HepG2 (cell line): Measurements from ENCODE around the gene BASP1. TPM values are rescaled to one million over a fixed set of nuclear protein-coding genes. Genes with fewer than 3 reads are reported as not detected.

Source experiments
- ATAC-seq: fragments of 200-7000 bp; cut with Tn5 transposase; 3 replicates; pipeline ENCODE4 v1.9.1; 2020; ENCODE audit warnings: mild to moderate bottlenecking, moderate library complexity
- BruUV-seq: library from RNA; stranded (reverse); fragments of 400-500 nt; replicated peaks from 2 replicates; lab custom pipeline; 2021; lab: Mats Ljungman, UMichigan
- CTCF ChIA-PET: fragments of 300-600 bp; formaldehyde crosslinking; extraction: SDS; loops from one replicate; lab custom pipeline; 2021; ENCODE audit warnings: low total read pairs, inconsistent platforms, low intra/inter-chr PET ratio; lab: Yijun Ruan, JAX
- POLR2A ChIA-PET: fragments of 350-600 bp; sonication (Branson Sonifier 250); formaldehyde crosslinking; loops from one replicate; lab custom pipeline; 2020; ENCODE audit warnings: antibody characterized with exemption, inconsistent platforms; lab: Yijun Ruan, JAX
- DNase-seq: peaks from one replicate; pipeline ENCODE4 v3.0.0-alpha.2; 2015; ENCODE audit warnings: low spot score
- FAIRE-seq: peaks from 3 replicates; lab custom pipeline; 2011; peaks lifted over from hg19 to GRCh38; lab: Jason Lieb, UNC
- H2AFZ ChIP-seq: one replicate; pipeline ENCODE4 v1.6.1; 2011; ENCODE audit warnings: low read length, inconsistent platforms
- H3K27ac ChIP-seq: fragments of 300-600 bp; 3 replicates; pipeline ENCODE4 v1.8.0; 2011; ENCODE audit warnings: mixed run types, mild to moderate bottlenecking, mixed read lengths, low read length, inconsistent platforms; ENCODE audit not compliant: insufficient read depth; ENCODE audit errors: extremely low read length
- H3K27me3 ChIP-seq, 2 experiments: fragments of 200-600 bp in 1 of 2; 2 replicates in 1 of 2; 3 replicates in 1 of 2; pipeline versions ENCODE4 v1.6.0 to v1.8.0; 2011; ENCODE audit warnings: low read length in 2 of 2, mild to moderate bottlenecking in 2 of 2, moderate library complexity in 2 of 2, inconsistent platforms in 1 of 2; ENCODE audit not compliant: insufficient read depth in 2 of 2, control insufficient read depth in 1 of 2
- H3K36me3 ChIP-seq, 2 experiments: fragments of 200-600 bp in 1 of 2; replicated peaks in 1 of 2; 2 replicates in 1 of 2; 3 replicates in 1 of 2; pipeline versions ENCODE4 v1.5.1 to v1.8.0; 2011; ENCODE audit warnings: low read length in 2 of 2, inconsistent platforms in 1 of 2; ENCODE audit not compliant: insufficient read depth in 2 of 2, control insufficient read depth in 1 of 2
- H3K4me1 ChIP-seq: 2 replicates; pipeline ENCODE4 v1.5.1; 2012; ENCODE audit warnings: low read length, inconsistent platforms; ENCODE audit not compliant: insufficient read depth
- H3K4me2 ChIP-seq: 2 replicates; pipeline ENCODE4 v1.6.0; 2011; ENCODE audit warnings: low read depth, low read length, inconsistent platforms
- H3K4me3 ChIP-seq, 3 experiments: fragments of 200-600 bp in 1 of 3; sonication (generic), shearing (Covaris generic) in 1 of 3; replicated peaks in 1 of 3; 2 replicates each; pipeline ENCODE4 v1.5.1; 2011 to 2016; ENCODE audit warnings: low read length in 3 of 3, inconsistent platforms in 2 of 3, low read depth in 2 of 3, mild to moderate bottlenecking in 2 of 3, control low read depth in 1 of 3, mixed read lengths in 1 of 3; ENCODE audit not compliant: insufficient read depth in 1 of 3
- H3K79me2 ChIP-seq: one replicate; pipeline ENCODE4 v1.6.1; 2011; ENCODE audit warnings: low read length, inconsistent platforms; ENCODE audit not compliant: insufficient read depth
- H3K9ac ChIP-seq: 2 replicates; pipeline ENCODE4 v1.6.0; 2011; ENCODE audit warnings: mild to moderate bottlenecking, low read depth, low read length, inconsistent platforms; ENCODE audit not compliant: insufficient read depth
- H3K9me3 ChIP-seq: 2 replicates; pipeline ENCODE4 v1.5.1; 2012; ENCODE audit warnings: mild to moderate bottlenecking, low read length
- H4K20me1 ChIP-seq: 2 replicates; pipeline ENCODE4 v1.6.0; 2011; ENCODE audit warnings: inconsistent platforms, mild to moderate bottlenecking, low read length, moderate library complexity; ENCODE audit not compliant: insufficient read depth
- ATAD3A ChIP-seq: sonication (generic); formaldehyde crosslinking; IDR thresholded peaks from 2 replicates; pipeline ENCODE4 v1.4.0; 2020; ENCODE audit warnings: missing genetic modification reagents
- ELF4 ChIP-seq: sonication (generic); formaldehyde crosslinking; IDR thresholded peaks from 2 replicates; pipeline ENCODE4 v1.5.0; 2020; ENCODE audit warnings: missing genetic modification reagents, mild to moderate bottlenecking, moderate library complexity, borderline replicate concordance
- GATAD1 ChIP-seq: IDR thresholded peaks from 2 replicates; pipeline ENCODE4 v1.6.1; 2016; ENCODE audit warnings: missing genetic modification reagents, missing compliant biosample characterization
- NFIC ChIP-seq: IDR thresholded peaks from 2 replicates; pipeline ENCODE4 v1.6.1; 2012; ENCODE audit warnings: mild to moderate bottlenecking, low read length, inconsistent platforms
- PPARG ChIP-seq: conservative IDR thresholded peaks from 2 replicates; pipeline ENCODE4 v1.6.1; 2016; ENCODE audit warnings: missing biosample characterization, missing genetic modification reagents
- REPIN1 ChIP-seq: sonication (generic); formaldehyde crosslinking; IDR thresholded peaks from 2 replicates; pipeline ENCODE4 v1.8.0; 2022; ENCODE audit warnings: missing genetic modification reagents, low read depth, mild to moderate bottlenecking, borderline replicate concordance
- SNAPC2 ChIP-seq: sonication (generic); formaldehyde crosslinking; IDR thresholded peaks from 2 replicates; pipeline ENCODE4 v1.8.1; 2022; ENCODE audit warnings: mild to moderate bottlenecking, missing genetic modification reagents
- XRCC5 ChIP-seq: fragments of 200-400 bp; formaldehyde crosslinking; optimal IDR thresholded peaks from 2 replicates; pipeline ENCODE3; 2017; ENCODE audit warnings: mild to moderate bottlenecking, low read length
- ZFP41 ChIP-seq: sonication (generic); formaldehyde crosslinking; IDR thresholded peaks from 2 replicates; pipeline ENCODE4 v1.4.0; 2020; ENCODE audit warnings: mild to moderate bottlenecking, missing genetic modification reagents, borderline replicate concordance
- ZNF350 ChIP-seq: sonication (generic); formaldehyde crosslinking; IDR thresholded peaks from 2 replicates; pipeline ENCODE4 v1.4.0; 2020; ENCODE audit warnings: mild to moderate bottlenecking, low read depth, missing genetic modification reagents, borderline replicate concordance
- WGBS: methylation state at CpG from one replicate; pipeline ENCODE4 v1.1.6; 2017; ENCODE audit warnings: low lambda C conversion rate; 5-methylcytosine and 5-hydroxymethylcytosine counted together
- in situ Hi-C: cut with HindIII; loops from 2 replicates; pipeline ENCODE4 v1.10.0; 2017; ENCODE audit warnings: low pct_unique_long_range_greater_than_20kb; ENCODE audit not compliant: extremely low pct_ligation_motif_present
- intact Hi-C: fragments of 100-400 bp; cut with micrococcal nuclease; formaldehyde crosslinking; loops from one replicate; pipeline ENCODE4 v1.10.0; 2022; ENCODE audit not compliant: unreplicated experiment
- polyA plus RNA-seq, 8 experiments: library from polyadenylated mRNA; depleted of rRNA in 3 of 8; stranded (reverse) in 7 of 8; unstranded in 1 of 8; fragments of >200 nt; fragmentation: Illumina TruSeq in 4 of 8; extraction: Trizol in 4 of 8; gene quantifications; 2 replicates each; pipeline versions ENCODE4 v1.2.1 to v1.2.3, GENCODE V29; 2011 to 2016; ENCODE audit warnings: low read depth in 4 of 8, missing spikeins in 1 of 8, mixed read lengths in 1 of 8; ENCODE audit not compliant: insufficient read depth in 1 of 8
- total RNA-seq, 5 experiments: library from RNA; depleted of rRNA; stranded (reverse); fragments of >200 nt; fragmentation: Illumina TruSeq; extraction: Trizol; gene quantifications; 2 replicates each; pipeline ENCODE4 v1.2.3, GENCODE V29; 2016; ENCODE audit warnings: low read depth in 1 of 5
- TF ChIP-seq, protein P1 (sequence below): sonication (generic); formaldehyde crosslinking; IDR thresholded peaks from 2 replicates; pipeline ENCODE4 v1.5.0; 2020; ENCODE audit warnings: missing genetic modification reagents
- TF ChIP-seq, protein P2 (sequence below): sonication (generic); formaldehyde crosslinking; IDR thresholded peaks from 2 replicates; pipeline ENCODE4 v1.4.0; 2020; ENCODE audit warnings: missing genetic modification reagents, borderline replicate concordance
- TF ChIP-seq, protein P3 (sequence below): sonication (generic); formaldehyde crosslinking; IDR thresholded peaks from 2 replicates; pipeline ENCODE4 v1.5.1; 2020; ENCODE audit warnings: missing genetic modification reagents, mild to moderate bottlenecking, borderline replicate concordance

The BASP1 gene
- total and polyA plus RNA-seq, 2 of the 13 experiments (the other 11 are each of a cell fraction or from before 2014, with no cell fraction given) = 0.04 TPM; not detected in 1

DNA sequence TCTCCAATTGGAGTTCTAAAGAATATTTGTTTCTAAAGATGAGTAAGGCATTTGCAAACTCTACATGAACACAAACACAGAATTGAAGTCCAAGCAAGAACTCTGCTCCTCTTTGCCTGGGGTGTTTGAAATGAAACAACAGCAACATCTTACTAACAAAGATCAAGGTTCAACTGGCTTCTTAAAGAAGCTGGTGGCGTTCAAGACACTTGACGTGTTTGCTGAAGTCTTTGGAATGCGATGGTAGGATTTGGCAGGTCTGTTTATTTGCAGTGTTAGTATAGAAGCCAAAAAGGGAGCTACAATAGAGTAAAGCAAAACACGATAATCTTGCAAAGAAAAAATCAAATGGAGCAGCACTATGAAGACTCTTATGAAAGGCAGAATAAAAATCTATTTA, 94.9 kb downstream of the BASP1 start (continued):
- TF ChIP-seq, protein P1, sequence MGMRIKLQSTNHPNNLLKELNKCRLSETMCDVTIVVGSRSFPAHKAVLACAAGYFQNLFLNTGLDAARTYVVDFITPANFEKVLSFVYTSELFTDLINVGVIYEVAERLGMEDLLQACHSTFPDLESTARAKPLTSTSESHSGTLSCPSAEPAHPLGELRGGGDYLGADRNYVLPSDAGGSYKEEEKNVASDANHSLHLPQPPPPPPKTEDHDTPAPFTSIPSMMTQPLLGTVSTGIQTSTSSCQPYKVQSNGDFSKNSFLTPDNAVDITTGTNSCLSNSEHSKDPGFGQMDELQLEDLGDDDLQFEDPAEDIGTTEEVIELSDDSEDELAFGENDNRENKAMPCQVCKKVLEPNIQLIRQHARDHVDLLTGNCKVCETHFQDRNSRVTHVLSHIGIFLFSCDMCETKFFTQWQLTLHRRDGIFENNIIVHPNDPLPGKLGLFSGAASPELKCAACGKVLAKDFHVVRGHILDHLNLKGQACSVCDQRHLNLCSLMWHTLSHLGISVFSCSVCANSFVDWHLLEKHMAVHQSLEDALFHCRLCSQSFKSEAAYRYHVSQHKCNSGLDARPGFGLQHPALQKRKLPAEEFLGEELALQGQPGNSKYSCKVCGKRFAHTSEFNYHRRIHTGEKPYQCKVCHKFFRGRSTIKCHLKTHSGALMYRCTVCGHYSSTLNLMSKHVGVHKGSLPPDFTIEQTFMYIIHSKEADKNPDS (CRISPR knock-in tag) = no peak
- TF ChIP-seq SNAPC2 (no peak), GATAD1 (CRISPR knock-in tag) (no peak), PPARG (CRISPR knock-in tag) (no peak), REPIN1 (no peak)

- no TSS peak for BruUV-seq
- Histone ChIP-seq H3K36me3 (no peaks in the 10 kb centered on the region), H3K4me3 (no peak overlapping the region), H4K20me1 (no peaks in the 10 kb centered on the region), H3K4me1 (no peaks in the 10 kb centered on the region), H3K27me3 (no peaks in the 10 kb centered on the region), H3K27ac (no peak overlapping the region), H2AFZ (no peak overlapping the region), H3K9ac (no peak overlapping the region), H3K4me2 (no peak overlapping the region), H3K79me2 (no peaks in the 10 kb centered on the region), H3K9me3 (no peaks in the 10 kb centered on the region)
- no peak for DNase-seq
- intact Hi-C loops (no loop called here), in situ Hi-C loops (no loop called here)
- ChIA-PET POLR2A (no interaction called here), CTCF (no interaction called here)
- 27% methylated on average over 5 of the region's 5 CpGs for WGBS
- no peak for ATAC-seq
- no peak for FAIRE-seq
- TF ChIP-seq ELF4 (CRISPR knock-in tag) = no peak
- TF ChIP-seq, protein P2, sequence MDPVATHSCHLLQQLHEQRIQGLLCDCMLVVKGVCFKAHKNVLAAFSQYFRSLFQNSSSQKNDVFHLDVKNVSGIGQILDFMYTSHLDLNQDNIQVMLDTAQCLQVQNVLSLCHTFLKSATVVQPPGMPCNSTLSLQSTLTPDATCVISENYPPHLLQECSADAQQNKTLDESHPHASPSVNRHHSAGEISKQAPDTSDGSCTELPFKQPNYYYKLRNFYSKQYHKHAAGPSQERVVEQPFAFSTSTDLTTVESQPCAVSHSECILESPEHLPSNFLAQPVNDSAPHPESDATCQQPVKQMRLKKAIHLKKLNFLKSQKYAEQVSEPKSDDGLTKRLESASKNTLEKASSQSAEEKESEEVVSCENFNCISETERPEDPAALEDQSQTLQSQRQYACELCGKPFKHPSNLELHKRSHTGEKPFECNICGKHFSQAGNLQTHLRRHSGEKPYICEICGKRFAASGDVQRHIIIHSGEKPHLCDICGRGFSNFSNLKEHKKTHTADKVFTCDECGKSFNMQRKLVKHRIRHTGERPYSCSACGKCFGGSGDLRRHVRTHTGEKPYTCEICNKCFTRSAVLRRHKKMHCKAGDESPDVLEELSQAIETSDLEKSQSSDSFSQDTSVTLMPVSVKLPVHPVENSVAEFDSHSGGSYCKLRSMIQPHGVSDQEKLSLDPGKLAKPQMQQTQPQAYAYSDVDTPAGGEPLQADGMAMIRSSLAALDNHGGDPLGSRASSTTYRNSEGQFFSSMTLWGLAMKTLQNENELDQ (CRISPR knock-in tag) = no peak
- TF ChIP-seq NFIC = no peak
- TF ChIP-seq ZNF350 = no peak
- no peak for TF ChIP-seq ZFP41 (CRISPR knock-in tag)
- TF ChIP-seq, protein P3, sequence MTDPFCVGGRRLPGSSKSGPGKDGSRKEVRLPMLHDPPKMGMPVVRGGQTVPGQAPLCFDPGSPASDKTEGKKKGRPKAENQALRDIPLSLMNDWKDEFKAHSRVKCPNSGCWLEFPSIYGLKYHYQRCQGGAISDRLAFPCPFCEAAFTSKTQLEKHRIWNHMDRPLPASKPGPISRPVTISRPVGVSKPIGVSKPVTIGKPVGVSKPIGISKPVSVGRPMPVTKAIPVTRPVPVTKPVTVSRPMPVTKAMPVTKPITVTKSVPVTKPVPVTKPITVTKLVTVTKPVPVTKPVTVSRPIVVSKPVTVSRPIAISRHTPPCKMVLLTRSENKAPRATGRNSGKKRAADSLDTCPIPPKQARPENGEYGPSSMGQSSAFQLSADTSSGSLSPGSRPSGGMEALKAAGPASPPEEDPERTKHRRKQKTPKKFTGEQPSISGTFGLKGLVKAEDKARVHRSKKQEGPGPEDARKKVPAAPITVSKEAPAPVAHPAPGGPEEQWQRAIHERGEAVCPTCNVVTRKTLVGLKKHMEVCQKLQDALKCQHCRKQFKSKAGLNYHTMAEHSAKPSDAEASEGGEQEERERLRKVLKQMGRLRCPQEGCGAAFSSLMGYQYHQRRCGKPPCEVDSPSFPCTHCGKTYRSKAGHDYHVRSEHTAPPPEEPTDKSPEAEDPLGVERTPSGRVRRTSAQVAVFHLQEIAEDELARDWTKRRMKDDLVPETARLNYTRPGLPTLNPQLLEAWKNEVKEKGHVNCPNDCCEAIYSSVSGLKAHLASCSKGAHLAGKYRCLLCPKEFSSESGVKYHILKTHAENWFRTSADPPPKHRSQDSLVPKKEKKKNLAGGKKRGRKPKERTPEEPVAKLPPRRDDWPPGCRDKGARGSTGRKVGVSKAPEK (CRISPR knock-in tag) = no peak
- no peak for TF ChIP-seq XRCC5
- no peak for TF ChIP-seq ATAD3A (CRISPR knock-in tag)
Observed at GRCh38 chr5:17314907-17315471, 97.6 kb downstream of the BASP1 start.
